Dermis microvascular lymphatic vessel endothelial cell (primary cell): Measurements from ENCODE around the gene CD44. TPM values are rescaled to one million over a fixed set of nuclear protein-coding genes. Genes with fewer than 3 reads are reported as not detected.

Experiments used
- DNase-seq, 2 donors: peaks; one replicate each; pipeline versions ENCODE4 v3.0.0 to v3.0.0-alpha.2; 2010; ENCODE audit warnings: low read depth in 2 of 2
- total RNA-seq: library from RNA; depleted of rRNA; stranded (reverse); fragments of >200 nt; gene quantifications from 2 replicates; pipeline ENCODE4 v1.2.1, GENCODE V29; 2014

CD44 gene
- total RNA-seq, 1 donor from 2014 or later, result 5.0 TPM

GRCh38 chr11:35139722-35140282 is 831 bp downstream of the CD44 start:
- no peak for DNase-seq

GRCh38 chr11:35141071-35141470 is 2.1 kb downstream of the CD44 start:
- DNase-seq, result peak in 1 of 2 donors; percentile 43

DNA sequence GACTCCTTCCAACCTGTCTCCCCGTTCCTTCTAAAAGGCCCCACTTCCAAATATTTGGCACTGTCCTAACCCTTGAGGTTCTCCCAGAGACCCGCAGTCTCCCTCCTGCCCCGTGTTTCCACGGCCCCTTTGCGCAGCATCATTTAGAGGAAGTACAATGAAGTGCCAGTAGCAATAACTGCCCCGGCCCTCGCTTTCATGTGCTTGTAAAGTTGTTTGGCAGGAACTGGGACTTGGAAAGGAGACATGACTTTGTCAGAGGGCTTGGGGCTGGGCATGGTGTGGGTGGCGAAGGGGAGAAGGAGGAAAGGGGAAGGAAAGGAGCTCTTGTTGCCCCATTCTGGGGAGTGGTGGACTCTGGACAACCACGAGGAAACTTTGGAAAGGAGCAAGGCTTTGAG is 2.6 kb downstream of the CD44 start:
- DNase-seq, result no peak

- DNase-seq, result peak; percentile 11 to 53
Observed at GRCh38 chr11:35142481-35143075, 3.6 kb downstream of the CD44 start.

GRCh38 chr11:35143297-35144135 is 4.5 kb downstream of the CD44 start:
- DNase-seq, result no peak

DNA sequence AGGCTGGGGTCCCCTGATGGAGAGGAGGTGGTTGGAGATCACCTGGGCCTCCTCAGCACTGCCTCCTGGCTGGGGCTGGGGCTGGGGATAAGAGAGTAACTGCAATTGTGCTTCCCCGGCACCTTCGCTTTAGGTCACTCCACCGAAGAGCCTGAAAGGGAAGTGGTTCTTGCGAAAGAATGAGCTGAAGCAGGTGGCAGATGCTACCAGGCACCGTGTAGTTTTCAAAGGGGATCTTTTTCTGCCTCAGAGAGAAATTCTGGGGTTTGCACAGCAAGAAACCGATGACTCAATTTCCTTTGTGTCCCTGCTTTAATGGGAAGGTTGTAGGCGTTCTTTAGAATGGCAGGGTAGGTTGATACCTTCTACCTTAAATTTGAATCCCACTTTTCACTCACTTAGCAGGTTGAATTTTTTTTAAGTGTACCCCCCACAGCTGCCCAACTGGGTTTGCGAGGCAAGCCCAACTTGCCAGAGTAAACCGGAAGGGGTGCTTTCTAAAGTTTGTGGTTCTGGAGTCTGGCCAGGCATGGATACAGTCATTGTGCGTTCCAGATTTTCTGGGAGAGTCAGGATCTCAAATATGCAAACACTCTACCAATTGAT is 5.3 kb downstream of the CD44 start:
- no peak for DNase-seq

DNA sequence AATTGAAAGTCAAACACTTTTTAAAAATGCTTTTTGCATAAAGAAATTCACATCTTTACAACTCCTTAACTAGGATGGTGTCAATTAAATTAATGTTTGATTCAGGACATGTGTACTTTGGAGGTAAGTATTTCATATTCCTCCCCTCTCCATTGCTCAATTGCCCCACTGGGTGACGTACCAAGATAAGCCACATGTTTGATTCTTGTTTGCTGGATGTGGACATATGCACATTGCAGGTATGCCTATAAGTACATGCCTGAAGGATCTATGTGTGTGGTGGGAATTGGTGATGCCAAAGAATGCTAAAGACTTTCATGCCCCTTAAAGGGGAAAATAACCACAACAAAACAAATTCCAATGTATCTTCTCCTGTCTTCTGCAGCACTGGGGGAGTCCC is 5.8 kb downstream of the CD44 start:
- DNase-seq, result no peak

GRCh38 chr11:35145271-35145670 is 6.3 kb downstream of the CD44 start:
- DNase-seq, result no peak

GRCh38 chr11:35146074-35146521 is 7.1 kb downstream of the CD44 start:
- DNase-seq, result no peak

GRCh38 chr11:35146711-35147110 is 7.7 kb downstream of the CD44 start:
- peak in 1 of 2 donors; percentile 5 for DNase-seq

GRCh38 chr11:35147235-35147634 is 8.3 kb downstream of the CD44 start:
- no peak for DNase-seq

DNA sequence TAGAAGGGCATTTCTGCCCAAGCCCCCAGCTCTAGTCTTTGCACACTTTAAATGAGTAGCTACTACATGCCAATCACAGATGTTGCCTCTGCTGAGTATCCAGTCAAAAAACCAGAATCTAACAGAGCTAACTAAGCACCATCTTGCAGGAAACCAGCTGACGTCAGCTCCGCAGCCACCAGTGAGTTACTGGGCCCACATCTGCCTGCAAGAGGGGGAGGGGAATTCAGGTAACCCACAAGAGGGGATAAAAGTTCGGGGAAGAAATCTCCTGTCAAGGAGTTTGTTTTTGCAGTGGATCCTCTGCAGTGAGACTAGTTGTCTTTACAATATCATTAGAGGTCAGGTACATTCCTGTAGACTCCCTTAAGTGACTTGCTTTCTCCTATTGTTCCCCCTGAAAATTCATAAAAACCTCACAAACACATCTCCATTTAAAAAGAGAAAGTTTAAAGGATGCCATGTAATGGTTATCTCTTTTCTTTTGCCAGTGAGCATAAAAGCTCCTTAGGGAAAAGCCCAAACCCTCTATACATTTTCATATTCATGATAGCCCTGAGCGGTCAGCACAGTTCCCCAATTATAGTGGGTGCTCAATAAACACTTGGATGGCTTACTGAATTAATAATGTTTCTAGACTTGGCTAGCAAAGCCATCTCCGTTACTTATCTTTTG is 9.3 kb downstream of the CD44 start:
- DNase-seq, result no peak

DNA sequence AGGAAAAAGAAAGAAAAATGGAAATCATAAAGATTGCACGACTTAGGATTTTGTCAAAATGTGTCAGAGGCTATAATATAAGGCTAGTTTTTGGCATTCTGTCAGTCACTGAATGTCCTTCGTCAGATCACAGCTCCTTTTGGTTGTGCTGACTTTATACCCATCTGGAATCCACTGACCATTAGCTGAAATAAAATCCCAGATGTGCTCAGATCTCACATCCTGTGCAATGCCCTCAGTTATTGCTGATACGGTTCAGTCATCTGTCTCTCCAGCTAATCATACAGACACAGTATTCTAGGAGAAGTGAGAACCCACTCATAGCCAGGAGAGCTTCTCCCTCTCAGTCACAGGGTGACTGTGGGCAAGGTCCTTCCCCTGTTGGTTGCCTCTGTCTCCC is 11.5 kb downstream of the CD44 start:
- no peak for DNase-seq

DNA sequence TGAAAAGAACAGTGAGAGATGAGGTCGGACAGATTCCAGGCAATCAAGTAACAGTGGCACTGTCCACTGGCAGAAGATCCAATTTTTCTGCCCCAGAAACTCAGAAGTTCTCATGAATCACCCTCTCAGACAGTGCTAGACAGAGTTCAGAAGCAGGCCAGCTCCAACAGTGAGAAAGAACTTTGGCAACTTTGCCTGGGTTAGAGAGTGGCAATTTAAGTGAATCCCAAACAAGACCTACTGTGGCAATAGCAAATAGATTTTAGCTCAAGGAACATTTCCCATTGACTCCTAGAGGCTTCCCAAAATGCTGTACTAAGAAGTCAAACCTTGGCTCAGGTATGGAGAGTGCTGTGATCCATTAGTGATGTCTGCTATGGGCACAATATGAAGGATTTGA is 12.3 kb downstream of the CD44 start:
- no peak for DNase-seq

- no peak for DNase-seq
Observed at GRCh38 chr11:35151683-35152280, 12.8 kb downstream of the CD44 start.

DNA sequence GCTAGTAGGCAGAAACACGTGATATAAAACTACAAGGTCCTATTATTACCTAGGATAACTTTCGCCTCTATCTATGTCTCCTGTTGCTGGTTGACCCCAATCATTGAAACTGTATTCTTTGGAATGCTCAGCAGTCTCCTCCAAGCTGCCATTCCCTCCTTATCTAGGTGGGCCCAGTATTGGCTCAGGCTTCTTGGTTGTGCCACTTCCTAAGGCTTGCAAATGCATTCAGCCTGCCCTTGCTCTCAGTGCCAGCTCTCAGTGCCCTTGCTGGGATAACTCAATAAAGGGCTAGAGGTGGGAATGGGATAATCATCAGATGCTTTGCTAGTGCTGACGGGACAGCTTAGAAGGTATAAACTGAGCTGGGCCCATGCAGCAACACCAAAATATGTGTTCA is 13.6 kb downstream of the CD44 start:
- DNase-seq, result no peak

DNA sequence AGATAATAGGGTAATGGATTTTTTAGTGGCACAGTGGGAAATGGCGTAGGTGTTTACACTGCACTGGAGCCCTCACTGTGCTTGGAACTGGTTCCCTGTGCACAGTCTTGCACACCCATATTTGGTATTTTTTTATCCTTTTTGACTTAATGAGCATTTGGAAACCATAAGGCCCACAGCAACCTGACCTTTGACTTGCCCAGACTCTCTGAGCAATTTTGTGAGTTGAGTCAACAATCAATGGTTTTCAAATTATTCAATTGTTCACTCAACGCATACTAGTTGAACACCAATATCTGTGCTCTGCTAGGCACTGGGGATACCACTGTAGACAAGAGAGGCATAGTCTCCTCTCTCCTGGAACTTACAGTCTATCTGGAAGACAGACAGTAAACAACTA is 14.3 kb downstream of the CD44 start:
- no peak for DNase-seq

DNA sequence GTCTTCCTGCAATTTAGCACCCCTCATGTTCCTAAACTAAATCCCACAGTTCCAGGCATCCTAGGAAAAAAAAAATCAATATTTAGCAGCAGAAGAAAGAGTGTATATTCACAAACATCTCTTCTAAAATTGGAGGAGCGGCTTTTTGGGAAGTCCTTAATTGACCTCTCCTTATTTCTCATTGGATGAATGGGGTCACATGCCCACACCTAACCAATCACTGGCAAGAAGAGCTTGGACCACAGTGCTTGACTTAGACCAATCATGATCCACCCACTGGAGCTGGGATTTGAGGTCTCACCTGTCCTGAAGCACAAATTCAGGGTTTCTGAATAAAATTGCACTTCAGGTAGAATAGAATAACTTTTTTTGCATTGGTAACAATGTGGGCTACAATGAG is 16.0 kb downstream of the CD44 start:
- no peak for DNase-seq

DNA sequence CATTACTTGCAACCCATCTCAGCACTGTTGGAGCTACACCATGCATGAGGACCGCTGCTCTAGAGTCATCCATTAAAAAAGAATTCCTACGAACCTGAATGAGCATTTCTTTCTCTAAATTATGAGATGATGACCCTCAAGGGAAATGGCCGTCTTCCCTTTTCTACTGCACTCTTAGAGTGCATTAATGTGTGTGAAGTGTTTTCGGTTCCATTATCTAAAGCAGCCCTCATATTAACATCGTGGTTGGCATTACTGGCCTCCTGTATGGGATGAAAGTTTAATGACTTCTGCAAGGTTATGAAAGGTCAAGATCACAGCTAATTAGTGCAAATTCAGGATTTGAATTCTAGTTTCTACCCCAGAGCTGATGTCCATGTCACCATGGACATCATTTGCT is 16.7 kb downstream of the CD44 start:
- DNase-seq, result no peak

GRCh38 chr11:35157814-35158700 is 19.1 kb downstream of the CD44 start:
- peak; percentile 16 to 46 for DNase-seq
